ES-I3 (cell line): ENCODE data around the gene UBTD1.

Experiments used
- H3K36me3 ChIP-seq: 2 replicates; pipeline ENCODE4 v1.6.1; 2013; ENCODE audit warnings: mild to moderate bottlenecking, low read length, control low read depth, moderate library complexity; ENCODE audit not compliant: insufficient read depth
- H3K4me1 ChIP-seq: 2 replicates; pipeline ENCODE4 v1.6.1; 2013; ENCODE audit warnings: mild to moderate bottlenecking, control low read depth, low read length; ENCODE audit not compliant: insufficient read depth
- H3K9ac ChIP-seq: 2 replicates; pipeline ENCODE4 v1.6.1; 2013; ENCODE audit warnings: low read depth, mild to moderate bottlenecking, low read length, moderate library complexity
- H3K9me3 ChIP-seq: 2 replicates; pipeline ENCODE4 v1.6.1; 2013; ENCODE audit warnings: mild to moderate bottlenecking, low read length, moderate library complexity; ENCODE audit not compliant: control insufficient read depth, insufficient read depth

UBTD1 gene

GRCh38 chr10:97596101-97597082 is 97.7 kb downstream of the UBTD1 start:
- peaks cover 5% of the 10 kb centered on the region; the same call in 1 of the 2 replicates for H3K4me1 ChIP-seq
- no peaks in the 10 kb centered on the region for H3K9me3 ChIP-seq
- H3K9ac ChIP-seq: no peak overlapping the region
- H3K36me3 ChIP-seq: no peaks in the 10 kb centered on the region

DNA sequence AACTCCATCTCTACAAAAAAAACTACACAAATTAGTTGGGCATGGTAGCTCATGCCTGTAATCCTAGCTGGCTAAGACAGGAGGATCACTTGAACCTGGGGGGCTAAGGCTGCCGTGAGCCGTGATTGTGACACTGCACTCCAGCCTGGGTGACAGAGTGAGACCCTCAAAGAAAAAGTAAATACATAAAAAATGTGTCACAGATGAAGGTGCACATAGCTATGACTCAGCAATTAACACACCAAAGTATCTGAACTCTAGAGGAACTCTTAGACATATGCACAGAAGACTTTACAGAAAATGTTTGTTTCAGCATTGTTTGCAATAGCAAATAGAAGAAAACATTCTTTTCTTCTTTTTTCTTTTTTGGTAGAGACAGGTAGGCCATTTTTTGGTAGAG is 99.1 kb downstream of the UBTD1 start:
- Histone ChIP-seq H3K9ac (no peak overlapping the region), H3K36me3 (no peaks in the 10 kb centered on the region), H3K4me1 (peaks cover 7% of the 10 kb centered on the region; the same call in 1 of the 2 replicates), H3K9me3 (no peaks in the 10 kb centered on the region)

DNA sequence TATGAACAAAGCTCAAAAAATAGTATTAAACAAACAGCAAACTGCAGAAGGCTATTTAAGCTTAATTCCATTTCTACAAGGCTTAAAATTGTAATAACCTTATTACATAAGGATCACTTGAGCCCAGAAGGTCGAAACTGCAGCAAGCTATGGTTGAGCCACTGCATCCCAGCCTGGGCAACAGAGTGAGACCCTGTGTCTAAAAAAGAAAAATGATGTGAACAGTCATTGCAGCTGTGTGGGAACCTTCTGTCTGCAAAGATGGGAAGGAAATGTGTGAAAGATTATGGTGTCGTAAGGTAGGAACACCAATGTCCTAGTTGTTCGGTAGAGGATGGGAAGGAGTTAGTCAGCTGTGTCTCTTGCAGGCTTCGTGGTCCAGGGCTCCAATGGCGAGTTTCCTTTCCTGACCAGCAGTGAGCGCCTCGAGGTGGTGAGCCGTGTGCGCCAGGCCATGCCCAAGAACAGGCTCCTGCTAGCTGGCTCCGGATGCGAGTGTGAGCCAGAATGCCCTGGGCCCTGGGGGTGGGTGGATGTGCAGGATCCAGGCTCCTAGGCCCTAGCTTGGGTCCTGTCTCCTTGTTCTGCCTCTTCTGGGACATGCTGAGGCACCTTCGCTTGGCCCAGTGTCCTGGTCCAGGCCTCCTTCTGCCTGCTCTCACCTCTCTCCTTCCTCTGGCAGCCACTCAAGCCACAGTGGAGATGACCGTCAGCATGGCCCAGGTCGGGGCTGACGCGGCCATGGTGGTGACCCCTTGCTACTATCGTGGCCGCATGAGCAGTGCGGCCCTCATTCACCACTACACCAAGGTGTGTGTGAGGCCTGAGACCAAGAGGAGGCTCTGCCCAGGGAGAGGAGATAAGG is 99.9 kb downstream of the UBTD1 start:
- H3K36me3 ChIP-seq: no peaks in the 10 kb centered on the region
- H3K4me1 ChIP-seq: peaks cover 7% of the 10 kb centered on the region; the same call in 1 of the 2 replicates
- H3K9me3 ChIP-seq: no peaks in the 10 kb centered on the region
- no peak overlapping the region for H3K9ac ChIP-seq

- no peaks in the 10 kb centered on the region for H3K36me3 ChIP-seq
- H3K9ac ChIP-seq: no peak overlapping the region
- H3K4me1 ChIP-seq: peaks cover 7% of the 10 kb centered on the region; the same call in 1 of the 2 replicates
- no peaks in the 10 kb centered on the region for H3K9me3 ChIP-seq
Observed at GRCh38 chr10:97599272-97599619, 100.5 kb downstream of the UBTD1 start.

- H3K4me1 ChIP-seq: peaks cover 7% of the 10 kb centered on the region; the same call in 1 of the 2 replicates
- no peaks in the 10 kb centered on the region for H3K9me3 ChIP-seq
- H3K36me3 ChIP-seq: no peaks in the 10 kb centered on the region
- H3K9ac ChIP-seq: no peak overlapping the region
Observed at GRCh38 chr10:97600616-97601015, 101.9 kb downstream of the UBTD1 start.

DNA sequence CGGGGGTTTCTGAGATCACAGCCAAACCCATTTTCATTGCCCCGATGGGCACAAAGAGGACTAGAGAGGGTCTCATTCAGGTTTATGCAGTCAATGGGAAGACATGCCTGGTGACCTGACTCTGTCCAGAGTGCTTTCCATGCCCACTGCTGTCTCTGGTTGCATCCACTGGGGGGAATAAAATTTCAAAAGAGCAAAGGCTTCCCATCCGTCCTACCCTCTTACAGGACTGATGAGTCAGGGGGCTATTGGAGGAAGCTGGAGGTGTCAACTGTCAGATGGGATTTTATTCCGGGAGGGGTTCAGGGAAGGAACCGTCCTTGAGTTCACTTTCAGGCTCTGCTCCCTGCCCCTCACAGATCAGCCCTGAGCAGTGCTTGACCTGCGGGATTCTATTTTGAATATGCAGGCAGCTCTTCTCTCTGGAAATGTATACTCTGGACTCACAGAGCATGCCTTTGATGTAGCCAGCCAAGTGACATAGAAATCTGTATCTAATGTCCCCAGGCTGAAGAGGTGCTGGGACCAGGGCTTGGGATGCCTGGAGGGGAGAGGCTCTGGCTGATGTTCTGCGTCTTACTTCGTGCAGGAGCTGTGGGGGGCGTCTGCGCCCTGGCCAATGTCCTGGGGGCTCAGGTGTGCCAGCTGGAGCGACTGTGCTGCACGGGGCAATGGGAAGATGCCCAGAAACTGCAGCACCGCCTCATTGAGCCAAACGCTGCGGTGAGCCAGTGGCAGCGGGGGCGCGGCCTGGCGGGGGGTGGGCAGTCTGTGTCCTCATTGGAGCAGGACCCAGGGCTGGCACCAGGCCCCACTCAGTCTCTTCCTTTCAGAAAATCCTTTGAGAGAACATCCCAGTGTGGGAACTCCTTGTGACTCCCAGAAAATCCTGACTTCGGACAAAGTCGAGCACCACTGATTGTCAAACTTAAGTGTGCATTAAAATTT is 102.8 kb downstream of the UBTD1 start:
- Histone ChIP-seq H3K4me1 (peaks cover 7% of the 10 kb centered on the region; the same call in 1 of the 2 replicates), H3K9ac (no peak overlapping the region), H3K36me3 (no peaks in the 10 kb centered on the region), H3K9me3 (no peaks in the 10 kb centered on the region)

DNA sequence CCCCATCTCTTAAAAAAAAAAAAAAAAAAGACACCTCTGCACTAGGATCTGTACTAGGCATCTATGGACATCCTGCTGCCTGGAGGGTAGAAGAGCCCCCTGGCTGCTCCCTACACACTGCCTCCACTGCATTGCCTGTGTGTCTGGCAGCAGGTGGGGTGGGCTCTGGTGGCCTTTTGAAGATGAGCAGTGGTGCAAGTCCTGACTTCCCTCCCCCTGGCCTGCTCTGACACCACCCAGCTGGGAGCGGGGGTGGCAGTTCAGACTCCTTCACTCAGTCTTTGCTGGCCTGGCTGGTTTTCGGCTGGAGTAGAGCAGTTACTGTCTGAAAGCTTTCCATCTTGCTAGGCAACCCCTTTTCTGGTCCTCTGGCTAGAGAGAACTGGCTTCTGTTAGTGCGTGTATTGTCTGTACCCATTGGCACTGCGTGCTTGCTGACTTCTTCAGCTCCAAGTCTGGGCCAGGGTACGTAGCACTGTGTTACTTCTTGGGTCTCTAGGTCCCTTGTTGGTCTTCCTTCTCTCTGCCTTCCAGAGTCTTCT is 108.4 kb downstream of the UBTD1 start:
- Histone ChIP-seq H3K9ac (no peak overlapping the region), H3K4me1 (peaks cover 3% of the 10 kb centered on the region; the same call in 1 of the 2 replicates), H3K9me3 (no peaks in the 10 kb centered on the region), H3K36me3 (no peaks in the 10 kb centered on the region)

DNA sequence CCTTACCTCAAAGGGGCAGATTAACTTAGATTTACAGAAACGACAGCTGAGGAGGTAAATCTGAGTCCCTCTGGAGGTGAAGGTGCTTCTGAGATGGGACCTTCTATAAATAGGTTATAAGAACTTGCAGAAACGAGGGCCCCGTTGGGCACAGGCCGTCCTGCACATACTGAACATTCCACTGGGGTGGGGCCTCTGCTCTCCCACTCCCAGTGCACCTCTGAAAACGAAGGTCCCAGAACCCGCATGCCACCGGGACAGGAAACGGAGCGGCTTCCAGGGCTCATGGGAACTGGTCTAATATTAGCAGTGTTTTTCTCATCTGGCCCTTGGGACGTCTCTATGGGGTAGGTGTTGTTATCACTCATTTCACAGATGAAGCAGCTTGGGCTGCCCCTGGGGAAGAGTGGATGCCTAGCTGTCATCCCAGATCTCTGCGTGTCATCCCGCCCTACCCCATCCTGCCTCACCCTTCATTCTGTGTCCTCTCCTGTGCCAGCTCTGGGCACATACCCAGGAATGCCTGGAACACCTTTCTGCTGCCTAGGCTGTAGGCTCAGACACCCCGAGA is 110.4 kb downstream of the UBTD1 start:
- H3K4me1 ChIP-seq: peaks cover 3% of the 10 kb centered on the region; the same call in 1 of the 2 replicates
- no peaks in the 10 kb centered on the region for H3K9me3 ChIP-seq
- no peaks in the 10 kb centered on the region for H3K36me3 ChIP-seq
- H3K9ac ChIP-seq: no peak overlapping the region

- H3K36me3 ChIP-seq: no peaks in the 10 kb centered on the region
- H3K4me1 ChIP-seq: peaks cover 3% of the 10 kb centered on the region; the same call in 1 of the 2 replicates
- H3K9me3 ChIP-seq: no peaks in the 10 kb centered on the region
- H3K9ac ChIP-seq: no peak overlapping the region
Observed at GRCh38 chr10:97611473-97611872, 112.7 kb downstream of the UBTD1 start.

GRCh38 chr10:97612386-97612785 is 113.7 kb downstream of the UBTD1 start:
- Histone ChIP-seq H3K9me3 (no peaks in the 10 kb centered on the region), H3K4me1 (peaks cover 3% of the 10 kb centered on the region; the same call in 1 of the 2 replicates), H3K9ac (no peak overlapping the region), H3K36me3 (no peaks in the 10 kb centered on the region)

DNA sequence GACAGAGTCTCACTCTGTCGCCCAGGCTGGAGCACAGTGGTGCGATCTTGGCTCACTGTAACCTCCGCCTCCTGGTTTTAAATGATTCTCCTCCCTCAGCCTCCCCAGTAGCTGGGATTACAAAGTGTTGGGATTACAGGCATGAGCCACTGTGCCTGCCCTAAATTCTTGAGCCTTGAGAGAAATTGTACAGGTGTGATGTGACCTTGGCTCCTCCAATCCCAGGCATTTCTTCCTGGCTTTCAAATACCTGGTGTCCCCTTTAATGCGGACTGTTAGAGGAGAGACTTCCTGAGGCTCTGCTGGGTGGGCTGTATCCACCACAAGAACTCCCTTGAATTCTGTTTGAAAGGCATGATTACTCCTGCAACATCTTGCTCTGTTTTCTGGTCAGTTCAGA is 119.6 kb downstream of the UBTD1 start:
- Histone ChIP-seq H3K4me1 (no peaks in the 10 kb centered on the region), H3K9ac (no peak overlapping the region), H3K9me3 (no peaks in the 10 kb centered on the region), H3K36me3 (no peaks in the 10 kb centered on the region)

DNA sequence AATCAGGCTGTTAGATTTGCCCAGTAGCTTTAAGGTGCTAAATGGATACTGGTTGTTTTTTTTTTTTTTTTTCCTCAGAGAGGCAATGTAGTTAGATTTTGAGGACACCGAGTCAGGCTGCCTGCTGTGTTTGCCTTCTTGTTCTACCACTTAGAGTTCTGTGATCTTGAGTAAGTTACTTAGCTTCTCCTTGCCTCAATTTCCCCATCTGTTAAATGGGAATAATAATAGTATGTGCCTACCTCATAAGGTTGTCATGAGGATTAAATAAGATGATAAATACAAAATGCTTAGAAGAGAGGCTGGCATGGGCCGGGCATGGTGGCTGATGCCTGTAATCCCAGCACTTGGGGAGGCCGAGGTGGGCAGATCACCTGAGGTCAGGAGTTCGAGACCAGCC is 120.0 kb downstream of the UBTD1 start:
- H3K4me1 ChIP-seq: no peaks in the 10 kb centered on the region
- no peaks in the 10 kb centered on the region for H3K36me3 ChIP-seq
- H3K9ac ChIP-seq: no peak overlapping the region
- no peaks in the 10 kb centered on the region for H3K9me3 ChIP-seq
